ENCODE data around the gene USP9X.

The USP9X gene

DNA sequence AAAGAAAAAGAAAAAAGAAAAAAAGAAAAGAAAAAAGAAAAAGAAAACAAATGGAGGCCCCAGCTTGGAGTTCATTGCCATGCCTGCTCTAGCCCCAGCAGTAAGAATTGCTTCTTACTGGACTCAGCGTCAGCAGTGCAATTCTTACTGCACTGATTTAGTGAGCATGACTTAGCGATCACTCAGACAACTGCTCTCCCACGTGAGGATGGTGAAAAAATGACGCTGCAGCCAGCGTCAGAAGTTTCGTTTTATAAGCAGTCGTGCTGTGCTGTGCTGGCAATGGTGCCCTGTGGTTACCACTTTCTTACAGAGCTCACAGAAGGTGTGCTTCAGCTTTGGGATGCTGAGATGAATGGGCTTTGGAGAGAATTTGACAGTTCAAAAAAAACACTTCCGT is 180.4 kb downstream of the USP9X start:
- peak overlapping the region; percentile 37 for H3K4me2 ChIP-seq
- H3K79me2 ChIP-seq (ENCODE audit: insufficient read depth, low read depth) = no peaks in the 10 kb centered on the region
- H3K36me3 ChIP-seq (ENCODE audit: insufficient read depth) = no peaks in the 10 kb centered on the region
- peak overlapping the region; percentile 60 for H3K27ac ChIP-seq
- H4K20me1 ChIP-seq (ENCODE audit: insufficient read depth) = no peaks in the 10 kb centered on the region
- H2AFZ ChIP-seq (ENCODE audit: low read depth) = peak overlapping the region; percentile 54
- H3K4me1 ChIP-seq (ENCODE audit: low read depth, poor library complexity, severe bottlenecking) = peaks cover 23% of the 10 kb centered on the region
- no peak overlapping the region for H3K4me3 ChIP-seq (IDR thresholded peaks at IDR 0.05; ENCODE audit: insufficient read depth, low read depth, low read length)
- peak overlapping the region; percentile 44; the same call in 1 of the 2 replicates for H3K9ac ChIP-seq
- TF ChIP-seq CTCF (conservative IDR thresholded peaks at IDR 0.05; ENCODE audit: low read depth, low read length) = no peak
- no peaks in the 10 kb centered on the region for H3K27me3 ChIP-seq (ENCODE audit: insufficient read depth, low read depth)

- no peak for TF ChIP-seq CTCF (conservative IDR thresholded peaks at IDR 0.05; ENCODE audit: low read depth, low read length)
- Histone ChIP-seq H3K27me3 (ENCODE audit: insufficient read depth, low read depth) (no peaks in the 10 kb centered on the region), H3K4me1 (ENCODE audit: low read depth, poor library complexity, severe bottlenecking) (peaks cover 3% of the 10 kb centered on the region), H3K4me2 (no peak overlapping the region), H2AFZ (ENCODE audit: low read depth) (no peak overlapping the region), H3K79me2 (ENCODE audit: insufficient read depth, low read depth) (no peaks in the 10 kb centered on the region), H4K20me1 (ENCODE audit: insufficient read depth) (no peaks in the 10 kb centered on the region), H3K9ac (no peak overlapping the region), H3K36me3 (ENCODE audit: insufficient read depth) (no peaks in the 10 kb centered on the region), H3K4me3 (IDR thresholded peaks at IDR 0.05; ENCODE audit: insufficient read depth, low read depth, low read length) (no peak overlapping the region), H3K27ac (no peak overlapping the region)
These were observed 188.4 kb downstream of the USP9X start for GRCh38 chrX:41273638-41274037.

GRCh38 chrX:41275661-41276609 is 190.7 kb downstream of the USP9X start:
- peak overlapping the region; percentile 93 for H2AFZ ChIP-seq (ENCODE audit: low read depth)
- H3K27me3 ChIP-seq (ENCODE audit: insufficient read depth, low read depth) = no peaks in the 10 kb centered on the region

More at GRCh38 chrX:41275661-41276609, 190.7 kb downstream of the USP9X start:
- no peaks in the 10 kb centered on the region for H3K36me3 ChIP-seq (ENCODE audit: insufficient read depth)
- H3K27ac ChIP-seq = no peak overlapping the region
- H3K79me2 ChIP-seq (ENCODE audit: insufficient read depth, low read depth) = no peaks in the 10 kb centered on the region
- no peaks in the 10 kb centered on the region for H4K20me1 ChIP-seq (ENCODE audit: insufficient read depth)
- peaks cover 3% of the 10 kb centered on the region for H3K4me1 ChIP-seq (ENCODE audit: low read depth, poor library complexity, severe bottlenecking)
- H3K9ac ChIP-seq = peak overlapping the region; percentile 67; the same call in 1 of the 2 replicates
- H3K4me2 ChIP-seq = peak overlapping the region; percentile 31
- peak; percentile 42 for TF ChIP-seq CTCF (conservative IDR thresholded peaks at IDR 0.05; ENCODE audit: low read depth, low read length)
- no peak overlapping the region for H3K4me3 ChIP-seq (IDR thresholded peaks at IDR 0.05; ENCODE audit: insufficient read depth, low read depth, low read length)

All from KMS-11 (cell line).